ENCODE data around the gene HMOX2.

Gene HMOX2

GRCh38 chr16:4505356-4506147 is 29.4 kb downstream of the HMOX2 start:
- DNase-seq = no peak

GRCh38 chr16:4506450-4506849 is 30.3 kb downstream of the HMOX2 start:
- peak; percentile 42 for DNase-seq

DNA sequence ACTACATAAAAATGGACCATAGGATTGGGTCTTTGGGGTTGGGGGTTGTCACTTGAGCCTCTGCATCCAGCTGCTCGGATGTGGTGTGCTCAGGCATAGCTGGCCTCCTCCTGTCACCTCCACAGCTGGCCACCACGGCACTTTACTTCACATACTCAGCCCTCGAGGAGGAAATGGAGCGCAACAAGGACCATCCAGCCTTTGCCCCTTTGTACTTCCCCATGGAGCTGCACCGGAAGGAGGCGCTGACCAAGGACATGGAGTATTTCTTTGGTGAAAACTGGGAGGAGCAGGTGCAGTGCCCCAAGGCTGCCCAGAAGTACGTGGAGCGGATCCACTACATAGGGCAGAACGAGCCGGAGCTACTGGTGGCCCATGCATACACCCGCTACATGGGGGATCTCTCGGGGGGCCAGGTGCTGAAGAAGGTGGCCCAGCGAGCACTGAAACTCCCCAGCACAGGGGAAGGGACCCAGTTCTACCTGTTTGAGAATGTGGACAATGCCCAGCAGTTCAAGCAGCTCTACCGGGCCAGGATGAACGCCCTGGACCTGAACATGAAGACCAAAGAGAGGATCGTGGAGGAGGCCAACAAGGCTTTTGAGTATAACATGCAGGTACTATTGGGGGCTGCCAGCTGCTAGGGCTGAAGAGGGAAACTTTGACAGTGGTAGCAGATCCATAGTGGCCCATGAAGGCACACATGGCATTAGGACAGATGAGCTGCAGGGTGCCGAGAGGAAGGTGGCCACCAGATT is 31.6 kb downstream of the HMOX2 start:
- no peak for DNase-seq

GRCh38 chr16:4508806-4509205 is 32.6 kb downstream of the HMOX2 start:
- no peak for DNase-seq

DNA sequence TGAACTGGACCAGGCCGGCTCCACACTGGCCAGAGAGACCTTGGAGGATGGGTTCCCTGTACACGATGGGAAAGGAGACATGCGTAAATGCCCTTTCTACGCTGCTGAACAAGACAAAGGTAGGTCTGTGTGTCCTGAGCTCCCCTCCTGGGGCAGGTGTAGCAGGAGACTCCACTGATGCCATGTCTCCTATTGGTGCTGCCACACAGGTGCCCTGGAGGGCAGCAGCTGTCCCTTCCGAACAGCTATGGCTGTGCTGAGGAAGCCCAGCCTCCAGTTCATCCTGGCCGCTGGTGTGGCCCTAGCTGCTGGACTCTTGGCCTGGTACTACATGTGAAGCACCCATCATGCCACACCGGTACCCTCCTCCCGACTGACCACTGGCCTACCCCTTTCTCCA is 33.2 kb downstream of the HMOX2 start:
- no peak for DNase-seq

GRCh38 chr16:4510131-4510530 is 33.9 kb downstream of the HMOX2 start:
- DNase-seq = no peak

DNA sequence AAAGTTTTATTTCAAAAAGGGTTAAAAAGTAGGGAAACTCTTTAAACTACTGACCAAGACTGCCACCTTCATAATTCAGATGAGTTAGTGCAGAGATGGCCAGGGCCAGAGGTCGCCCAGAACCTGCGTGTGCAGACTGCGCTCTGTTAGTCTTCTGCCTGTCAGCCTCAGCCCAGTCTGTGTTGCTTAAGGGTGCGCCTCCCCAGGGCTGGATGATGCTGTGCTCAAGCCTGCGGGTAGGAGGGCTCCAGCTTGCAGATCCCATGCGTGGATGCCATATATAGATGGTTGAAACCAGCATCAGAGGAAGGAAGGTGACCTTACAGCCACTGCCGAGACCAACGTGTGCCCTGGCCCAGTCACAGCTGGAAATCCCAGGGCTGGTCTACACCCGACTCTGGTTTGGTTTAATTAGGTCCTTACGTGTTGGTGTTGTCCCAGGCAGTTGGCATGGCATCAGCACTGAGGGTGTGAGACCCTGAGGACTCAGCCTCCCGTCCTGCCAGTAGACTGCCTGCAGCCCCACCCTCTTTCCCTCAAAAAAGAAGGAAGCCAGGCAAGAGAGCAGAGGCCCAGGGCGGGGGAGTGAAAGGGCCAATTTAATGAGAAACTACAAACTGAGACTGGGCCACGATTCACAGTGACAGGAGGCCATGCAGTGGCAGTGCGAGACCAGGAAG is 34.7 kb downstream of the HMOX2 start:
- DNase-seq = no peak

GRCh38 chr16:4511441-4512082 is 35.4 kb downstream of the HMOX2 start:
- peak; percentile 50 for DNase-seq

- no peak for DNase-seq
Observed at GRCh38 chr16:4512473-4512872, 36.3 kb downstream of the HMOX2 start.

GRCh38 chr16:4513086-4513860 is 37.1 kb downstream of the HMOX2 start:
- DNase-seq = no peak

DNA sequence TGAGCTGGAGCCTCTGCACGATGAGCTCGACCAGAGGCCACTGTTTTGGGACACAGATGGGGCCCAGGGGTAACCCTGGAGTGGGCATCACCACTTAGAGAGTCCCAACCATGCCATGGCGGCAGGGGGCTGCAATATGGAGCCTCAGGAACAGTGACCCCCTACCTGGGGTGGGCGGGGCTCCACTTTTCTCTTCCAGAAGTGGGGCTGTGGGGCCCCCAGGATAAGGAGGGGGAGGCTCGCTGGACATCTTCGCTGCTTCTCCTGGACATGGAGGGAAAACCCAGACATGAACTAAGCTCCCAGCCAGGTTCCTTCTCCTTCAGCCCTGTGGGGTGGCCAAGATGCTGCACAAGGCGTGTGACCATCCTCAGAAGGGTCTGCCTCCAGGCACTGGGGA is 37.7 kb downstream of the HMOX2 start:
- DNase-seq = no peak

GRCh38 chr16:4514606-4515005 is 38.4 kb downstream of the HMOX2 start:
- DNase-seq = no peak

GRCh38 chr16:4515611-4516233 is 39.5 kb downstream of the HMOX2 start:
- DNase-seq = no peak

GRCh38 chr16:4517812-4518680 is 41.8 kb downstream of the HMOX2 start:
- DNase-seq = peak; percentile 33

- no peak for DNase-seq
Observed at GRCh38 chr16:4519274-4520058, 43.3 kb downstream of the HMOX2 start.

- no peak for DNase-seq
Observed at GRCh38 chr16:4520913-4521312, 44.7 kb downstream of the HMOX2 start.

GRCh38 chr16:4522051-4522581 is 45.9 kb downstream of the HMOX2 start:
- peak; percentile 89 for DNase-seq

- DNase-seq = no peak
Observed at GRCh38 chr16:4523686-4524085, 47.5 kb downstream of the HMOX2 start.

DNA sequence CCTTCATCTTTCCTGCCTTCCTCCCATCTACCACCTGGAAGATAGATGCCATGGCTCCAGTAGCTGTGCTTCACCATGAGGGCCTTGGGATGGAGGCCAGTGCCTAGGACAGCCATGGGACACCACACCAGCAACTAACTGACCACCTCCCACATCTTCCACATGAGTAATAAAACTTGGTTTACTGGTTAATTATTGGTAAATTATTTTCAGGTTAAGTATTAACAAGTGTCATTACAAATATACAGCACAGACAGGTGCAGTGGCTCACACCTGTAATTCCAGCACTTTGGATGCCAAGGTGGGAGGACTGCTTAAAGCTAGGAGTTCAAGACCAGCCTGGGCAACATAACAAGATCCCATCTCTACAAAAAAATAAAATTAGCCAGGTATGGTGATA is 48.4 kb downstream of the HMOX2 start:
- DNase-seq = no peak

DNA sequence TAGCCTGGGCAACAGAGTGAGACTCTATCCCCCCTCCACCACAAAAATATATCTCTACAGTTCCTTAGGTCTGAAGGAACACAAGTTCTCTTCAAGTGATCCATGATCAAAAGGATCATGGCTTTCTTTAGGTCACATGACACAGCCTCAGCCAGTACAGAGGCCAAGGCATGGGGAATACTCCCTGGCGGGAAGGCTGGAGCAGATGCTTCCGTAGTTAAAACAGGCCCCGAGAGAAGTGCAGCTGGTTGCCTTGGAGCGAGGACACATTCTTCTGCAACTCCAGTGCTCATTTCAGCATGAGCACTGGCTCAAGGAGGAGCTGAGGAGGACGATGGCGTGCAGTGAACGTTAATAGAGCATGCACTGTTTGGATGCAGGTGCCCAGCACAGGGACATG is 48.9 kb downstream of the HMOX2 start:
- no peak for DNase-seq
